ENCODE results near the gene SLCO2B1. TPM values are rescaled to one million over a fixed set of nuclear protein-coding genes. Genes with fewer than 3 reads are reported as not detected.

Gene SLCO2B1
- total RNA-seq, 4 donors from 2014 or later, result 1.9 to 17.6 (median 5.0) TPM

DNA sequence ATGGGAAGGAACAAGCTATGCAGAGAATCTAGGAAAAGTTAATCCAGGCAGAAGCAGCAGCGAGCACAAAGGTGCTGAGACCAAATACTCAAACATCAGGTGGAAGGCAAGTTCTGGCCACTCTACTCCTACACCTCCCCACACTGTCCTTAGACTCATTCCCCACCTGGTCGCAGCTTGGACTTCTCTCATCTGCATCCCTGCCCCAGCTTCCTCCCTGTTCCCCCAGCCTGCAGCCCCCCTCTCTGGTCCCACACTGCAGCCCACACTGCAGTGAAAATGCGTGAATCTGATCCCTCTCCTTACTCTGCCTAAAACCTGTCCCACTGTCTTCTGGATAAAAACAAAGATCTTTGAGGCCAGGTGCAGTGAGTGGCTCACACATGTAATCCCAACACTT lies 98.8 kb downstream of the SLCO2B1 start:
- Histone ChIP-seq H3K4me1 (no peaks in the 10 kb centered on the region), H3K36me3 (no peaks in the 10 kb centered on the region), H3K9me3 (peaks cover 0 to 9% (median 0%) of the 10 kb centered on the region in 3 donors), H3K27me3 (peaks cover 0 to 6% (median 0%) of the 10 kb centered on the region in 3 donors), H3K4me3 (no peak overlapping the region), H3K27ac (no peak overlapping the region)
- no peak for ATAC-seq
- no peak for TF ChIP-seq POLR2A (IDR thresholded peaks at IDR 0.05)
- TF ChIP-seq, protein P1, sequence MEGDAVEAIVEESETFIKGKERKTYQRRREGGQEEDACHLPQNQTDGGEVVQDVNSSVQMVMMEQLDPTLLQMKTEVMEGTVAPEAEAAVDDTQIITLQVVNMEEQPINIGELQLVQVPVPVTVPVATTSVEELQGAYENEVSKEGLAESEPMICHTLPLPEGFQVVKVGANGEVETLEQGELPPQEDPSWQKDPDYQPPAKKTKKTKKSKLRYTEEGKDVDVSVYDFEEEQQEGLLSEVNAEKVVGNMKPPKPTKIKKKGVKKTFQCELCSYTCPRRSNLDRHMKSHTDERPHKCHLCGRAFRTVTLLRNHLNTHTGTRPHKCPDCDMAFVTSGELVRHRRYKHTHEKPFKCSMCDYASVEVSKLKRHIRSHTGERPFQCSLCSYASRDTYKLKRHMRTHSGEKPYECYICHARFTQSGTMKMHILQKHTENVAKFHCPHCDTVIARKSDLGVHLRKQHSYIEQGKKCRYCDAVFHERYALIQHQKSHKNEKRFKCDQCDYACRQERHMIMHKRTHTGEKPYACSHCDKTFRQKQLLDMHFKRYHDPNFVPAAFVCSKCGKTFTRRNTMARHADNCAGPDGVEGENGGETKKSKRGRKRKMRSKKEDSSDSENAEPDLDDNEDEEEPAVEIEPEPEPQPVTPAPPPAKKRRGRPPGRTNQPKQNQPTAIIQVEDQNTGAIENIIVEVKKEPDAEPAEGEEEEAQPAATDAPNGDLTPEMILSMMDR (IDR thresholded peaks at IDR 0.05 in 4 of 5, conservative IDR thresholded peaks at IDR 0.05 in 1 of 5), result no peak
- intact Hi-C loops (cut with DNase I; ENCODE audit: low total_unique reads) (no loop called here), in situ Hi-C loops (cut with MboI; ENCODE audit: low sequenced_read_pairs in 4 of 4) (loop anchor here (5.0 to 25.0 kb wide), 7 partner anchors 102 to 325 kb away; partner anchors contain the start of genes SPCS2 (in 1 of the 4) and XRRA1 (in 1 of the 4))
- no peak for DNase-seq

DNA sequence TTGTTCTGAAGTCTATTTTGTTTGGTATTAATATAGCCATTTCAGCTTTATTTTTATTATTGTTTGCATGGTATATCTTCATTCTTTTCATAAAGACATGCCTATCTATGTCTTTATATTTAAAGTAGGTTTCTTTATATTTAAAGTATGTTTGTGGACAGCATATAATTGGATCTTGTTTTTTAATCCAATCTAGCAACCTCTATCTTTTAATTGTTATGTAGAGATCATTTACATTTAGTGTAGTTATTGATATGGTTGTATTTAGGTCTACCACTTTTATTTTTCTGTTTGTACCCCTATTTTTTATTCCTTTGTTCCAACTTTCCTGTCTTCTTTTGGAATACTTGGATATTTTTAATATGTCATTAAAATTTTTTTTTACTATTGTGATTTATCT lies 103.4 kb downstream of the SLCO2B1 start:
- intact Hi-C loops (cut with DNase I; ENCODE audit: low total_unique reads), result no loop called here
- ATAC-seq, result no peak
- TF ChIP-seq, protein P1 (IDR thresholded peaks at IDR 0.05 in 4 of 5, conservative IDR thresholded peaks at IDR 0.05 in 1 of 5), result no peak
- no peak for TF ChIP-seq POLR2A (IDR thresholded peaks at IDR 0.05)
- Histone ChIP-seq H3K27me3 (peaks cover 0 to 6% (median 0%) of the 10 kb centered on the region in 3 donors), H3K4me3 (no peak overlapping the region), H3K4me1 (no peaks in the 10 kb centered on the region), H3K36me3 (no peaks in the 10 kb centered on the region), H3K27ac (no peak overlapping the region), H3K9me3 (peaks cover 0 to 9% (median 0%) of the 10 kb centered on the region in 3 donors)
- in situ Hi-C loops (cut with MboI; ENCODE audit: low sequenced_read_pairs in 4 of 4), result no loop called here
- no peak for DNase-seq

Other genes with a start within 250 kb of the SLCO2B1 start
- gene XRRA1, start 202.0 kb upstream of the SLCO2B1 start, total RNA-seq, result 10 to 100 TPM in 1 of 4 donors, 1 to 10 TPM in 3; 7.8 to 16.8 (median 8.8) TPM
- gene SPCS2, start 201.8 kb upstream of the SLCO2B1 start, total RNA-seq, result 10 to 100 TPM; 16.9 to 38.3 (median 22.8) TPM
- 10 to 100 TPM; 11.0 to 20.6 (median 18.3) TPM for gene NEU3, start 162.2 kb upstream of the SLCO2B1 start, total RNA-seq
- gene OR2AT4, start 54.2 kb upstream of the SLCO2B1 start, total RNA-seq, result not detected
- gene TPBGL, start 89.7 kb downstream of the SLCO2B1 start, total RNA-seq, result not detected
- 10 to 100 TPM in 1 of 4 donors, 1 to 10 TPM in 3; 4.3 to 11.8 (median 5.4) TPM for gene ARRB1, start 200.6 kb downstream of the SLCO2B1 start, total RNA-seq
- 100 to 1,000 TPM; 572 to 979 (median 746) TPM for gene RPS3, start 248.4 kb downstream of the SLCO2B1 start, total RNA-seq

Data from gastrocnemius medialis (tissue), 4 donors.